GM18526 (cell line): ENCODE results near the gene CEACAM6.

Source experiments
- POLR2A ChIP-seq: IDR thresholded peaks from 3 replicates; pipeline ENCODE4 v1.6.1; 2011; ENCODE audit not compliant: insufficient read length; ENCODE audit errors: extremely low read depth

CEACAM6 gene

DNA sequence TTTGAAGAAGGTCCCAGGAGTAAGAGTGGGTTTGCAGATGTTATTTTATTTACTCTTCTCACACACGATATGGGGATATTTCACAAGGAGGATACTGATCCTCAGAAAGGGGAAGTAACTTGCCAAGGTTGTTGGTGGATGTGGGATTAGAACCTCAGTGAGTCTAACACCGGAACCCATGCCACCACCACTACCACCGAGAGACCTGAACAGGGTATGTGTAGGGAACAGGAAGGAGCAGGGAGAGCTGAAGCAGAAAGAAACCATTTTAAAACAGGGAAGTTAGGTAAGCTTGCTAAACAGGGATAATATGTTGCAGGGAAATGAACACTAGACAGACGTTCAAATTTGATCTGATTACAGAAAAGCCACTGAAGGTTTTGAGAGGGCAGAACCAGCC lies 29.4 kb downstream of the CEACAM6 start:
- TF ChIP-seq POLR2A: no peak

DNA sequence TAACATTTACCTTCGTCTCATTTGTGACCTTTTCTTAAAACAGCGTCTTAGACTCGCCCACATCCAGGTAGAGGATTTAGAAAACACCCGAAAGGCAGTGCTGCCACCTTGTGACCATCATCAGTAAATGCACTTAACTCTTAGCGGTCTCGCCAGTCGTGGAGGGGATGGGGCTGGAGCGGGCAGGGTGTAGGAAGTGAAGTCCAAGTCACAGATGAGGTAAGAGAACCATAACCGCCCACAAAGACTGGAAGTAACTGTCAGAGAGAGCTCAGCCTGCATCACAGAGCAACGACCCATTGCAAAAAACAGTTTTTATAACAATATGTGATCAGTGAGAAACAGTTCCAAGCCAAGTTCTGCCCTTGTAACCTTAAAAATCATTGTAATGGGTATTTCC lies 30.3 kb downstream of the CEACAM6 start:
- no peak for TF ChIP-seq POLR2A

DNA sequence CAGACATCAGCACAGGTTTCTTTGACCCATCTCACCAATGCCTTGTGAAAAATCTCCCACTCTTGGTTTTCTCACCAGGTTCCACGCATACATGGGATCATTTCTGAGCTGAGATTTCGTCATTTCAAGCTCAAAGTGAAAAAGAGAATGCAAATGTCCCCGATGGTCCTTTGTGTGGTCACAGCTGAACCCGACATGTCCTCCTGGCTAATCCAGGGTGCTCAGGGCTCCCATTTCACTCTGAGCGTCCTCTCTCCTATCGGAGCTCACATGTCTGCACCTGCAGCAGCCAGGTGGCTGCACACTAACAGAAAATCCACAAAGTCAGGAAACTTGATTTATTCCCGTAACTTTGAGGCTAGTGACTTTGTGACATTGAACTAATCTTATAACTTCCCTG lies 31.7 kb downstream of the CEACAM6 start:
- no peak for TF ChIP-seq POLR2A

DNA sequence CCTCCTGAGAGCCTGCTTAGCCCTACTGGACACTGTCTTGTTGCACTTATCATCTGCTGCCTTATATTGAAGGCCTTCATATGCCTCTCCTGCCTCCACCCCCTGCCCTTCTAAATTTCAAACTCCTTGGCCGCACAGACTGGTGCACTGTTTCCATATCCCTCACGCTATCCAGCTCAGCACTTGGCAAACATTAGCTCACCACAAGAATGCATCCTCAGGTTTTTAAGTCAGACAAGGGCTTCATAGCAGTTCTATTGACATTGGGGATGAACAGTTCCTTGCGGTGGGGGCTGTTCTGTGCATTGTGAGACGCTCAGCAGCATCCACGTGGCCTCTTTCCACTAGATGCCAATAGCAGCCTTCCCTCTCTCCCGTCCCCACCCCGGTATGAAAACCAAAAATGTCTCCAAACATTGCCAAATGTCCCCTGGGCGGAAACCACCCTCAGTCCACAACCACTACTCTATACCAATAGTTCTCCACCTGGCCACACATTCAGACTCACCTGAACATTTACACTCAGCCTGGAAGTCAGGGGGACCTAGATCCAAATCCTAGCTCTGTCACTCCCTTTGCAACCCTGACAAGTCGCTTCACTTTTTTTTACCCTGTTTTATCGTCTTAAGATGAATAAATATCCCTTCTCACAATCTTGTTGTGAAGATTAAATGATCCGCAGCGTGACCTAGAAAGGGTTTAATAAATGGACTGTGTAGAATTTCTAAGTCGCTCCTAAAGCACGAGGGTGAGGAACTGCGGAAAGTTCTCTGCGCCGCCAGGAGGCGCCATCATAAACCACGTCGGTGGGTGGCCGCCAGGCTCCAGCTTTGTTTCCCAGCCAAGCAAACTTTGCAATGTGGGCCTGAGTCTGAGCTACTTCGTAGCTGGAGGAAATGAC lies 37.4 kb downstream of the CEACAM6 start:
- no peak for TF ChIP-seq POLR2A

DNA sequence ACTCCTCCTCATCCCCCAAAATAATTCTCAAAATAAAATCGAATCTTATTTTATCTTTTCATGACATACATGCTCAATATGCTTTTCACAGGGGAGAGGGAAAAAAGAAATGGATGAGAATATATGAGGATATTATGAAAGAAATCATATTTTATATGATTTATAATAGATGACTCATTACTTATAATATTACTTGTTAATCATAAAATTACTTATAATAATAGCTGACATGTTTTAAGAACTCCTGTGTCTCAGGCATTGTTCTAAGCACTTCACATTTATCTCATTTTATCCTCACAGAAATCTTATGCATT lies 38.0 kb downstream of the CEACAM6 start:
- no peak for TF ChIP-seq POLR2A

DNA sequence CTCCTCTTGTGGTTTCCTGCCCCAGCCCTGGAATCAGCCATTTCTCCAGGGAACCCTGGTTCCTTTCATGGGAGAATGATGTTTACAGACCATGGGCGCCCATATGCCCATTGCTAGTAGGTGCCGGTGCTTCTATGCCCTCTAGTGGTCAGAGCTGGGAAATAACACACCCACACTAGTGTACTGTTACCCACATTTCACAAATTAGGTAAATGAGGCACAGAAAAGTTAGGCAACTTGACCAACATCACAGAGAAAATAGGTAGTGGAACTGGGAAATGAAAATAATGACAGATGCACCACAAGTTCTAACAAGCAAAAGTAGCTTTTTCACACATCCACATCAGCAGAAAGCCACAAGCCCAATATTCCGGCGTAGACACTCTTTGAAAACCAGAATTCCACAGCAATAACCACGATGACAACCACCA lies 39.7 kb downstream of the CEACAM6 start:
- TF ChIP-seq POLR2A: no peak

DNA sequence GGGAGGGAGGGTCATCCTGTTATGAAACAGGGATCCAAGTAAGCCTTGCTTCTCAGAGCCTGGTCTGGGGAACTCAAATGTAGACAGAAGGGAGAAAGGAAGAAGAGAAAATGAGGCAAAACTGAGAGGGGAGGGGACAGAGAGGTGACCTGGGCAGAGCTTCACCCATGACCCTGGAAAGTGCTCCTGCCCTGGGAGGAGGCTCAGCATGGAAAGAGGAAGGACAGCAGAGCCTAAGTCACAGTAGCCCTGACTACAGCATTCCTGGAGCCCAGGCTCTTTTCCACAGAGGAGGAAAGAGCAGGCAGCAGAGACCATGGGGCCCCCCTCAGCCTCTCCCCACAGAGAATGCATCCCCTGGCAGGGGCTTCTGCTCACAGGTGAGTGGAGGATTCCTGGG lies 41.0 kb downstream of the CEACAM6 start, which contains the start of gene CEACAM3:
TSS of gene CEACAM3 (plus strand) at position 226 of the 400 bp plus-strand sequence. CDS start at position 317, 91 bp downstream.
- no peak for TF ChIP-seq POLR2A

DNA sequence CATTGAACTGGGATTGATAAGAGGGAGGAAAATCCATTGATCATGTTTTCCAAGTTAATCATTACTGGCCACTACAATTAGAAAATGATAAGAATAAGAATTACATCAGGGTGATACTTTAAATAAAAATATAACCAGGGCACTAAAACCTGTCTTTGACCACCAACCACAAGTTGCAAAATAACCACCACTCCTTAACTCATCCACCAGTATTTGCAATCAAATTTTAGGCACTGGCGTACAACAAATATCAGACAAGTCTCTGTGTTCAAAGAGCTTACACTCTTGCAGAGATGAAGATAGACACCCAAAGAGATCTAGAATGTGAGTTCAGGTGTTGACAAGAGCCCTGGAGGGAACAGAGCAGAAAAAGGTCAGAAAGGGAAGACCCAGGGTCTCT lies 41.6 kb downstream of the CEACAM6 start:
- no peak for TF ChIP-seq POLR2A

DNA sequence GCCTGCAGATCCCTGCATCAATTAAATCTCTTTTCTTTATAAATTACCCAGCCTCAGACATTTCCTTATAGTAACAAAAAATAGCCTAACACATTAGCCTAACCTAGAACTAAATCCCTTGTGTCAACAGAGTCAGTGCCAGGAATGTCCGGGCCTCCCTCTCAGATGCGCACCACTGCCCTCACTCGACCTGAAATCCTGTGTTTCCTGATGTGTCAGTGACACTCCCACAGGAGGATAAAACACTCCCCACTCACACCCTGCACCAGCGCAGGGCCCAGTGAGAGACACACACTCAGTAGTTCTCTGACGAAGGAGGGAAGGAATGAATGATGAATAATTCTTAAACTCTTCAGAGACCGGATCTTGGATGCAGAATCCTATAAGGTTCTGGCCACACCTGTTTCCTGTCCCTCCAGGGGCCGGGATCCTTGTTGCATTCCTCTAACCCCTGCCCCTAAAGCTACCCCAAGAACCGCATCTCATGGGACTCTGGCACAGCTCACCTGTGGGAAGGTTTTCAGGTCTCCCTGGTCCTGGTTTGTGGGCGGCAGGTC lies 44.2 kb downstream of the CEACAM6 start:
- TF ChIP-seq POLR2A: no peak

DNA sequence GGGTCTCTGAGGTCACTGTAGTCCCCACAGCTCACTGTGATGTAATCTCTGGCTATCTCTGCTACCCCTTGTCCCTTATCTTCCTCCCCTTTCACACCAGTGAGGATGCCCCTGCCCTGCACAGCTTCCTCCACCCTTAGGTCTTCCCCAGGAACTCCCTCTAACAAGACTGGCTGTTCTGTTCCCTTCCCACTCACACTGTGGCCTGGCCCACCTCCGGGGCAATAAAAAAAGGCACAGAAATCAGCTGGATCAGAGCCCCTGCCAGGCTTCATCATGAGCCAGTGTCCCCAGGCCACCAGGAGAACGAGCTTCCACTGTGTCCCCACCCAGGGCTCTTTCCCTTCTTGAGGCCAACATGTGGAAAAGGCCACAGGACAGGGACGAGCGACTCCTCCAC lies 45.7 kb downstream of the CEACAM6 start:
- no peak for TF ChIP-seq POLR2A

DNA sequence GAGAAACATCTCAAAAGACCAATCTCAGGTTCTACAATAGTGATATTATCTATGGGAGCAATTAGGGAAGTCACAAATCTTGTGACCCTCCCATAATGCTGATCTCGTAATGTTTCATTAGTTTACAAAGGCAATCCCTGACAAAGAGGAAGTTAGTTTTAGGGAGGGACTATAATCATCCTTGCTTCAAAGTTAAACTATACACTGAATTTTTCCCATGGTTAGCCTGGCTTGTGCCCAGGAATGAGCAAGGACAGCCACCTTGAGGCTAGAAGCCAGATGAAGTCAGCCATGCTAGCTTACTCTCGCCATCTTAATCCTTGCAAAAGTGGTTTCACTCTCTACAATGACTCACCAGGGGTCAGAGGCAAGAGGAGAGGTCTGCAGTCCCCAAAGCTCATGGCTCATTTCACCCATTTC lies 46.5 kb downstream of the CEACAM6 start:
- TF ChIP-seq POLR2A: no peak

DNA sequence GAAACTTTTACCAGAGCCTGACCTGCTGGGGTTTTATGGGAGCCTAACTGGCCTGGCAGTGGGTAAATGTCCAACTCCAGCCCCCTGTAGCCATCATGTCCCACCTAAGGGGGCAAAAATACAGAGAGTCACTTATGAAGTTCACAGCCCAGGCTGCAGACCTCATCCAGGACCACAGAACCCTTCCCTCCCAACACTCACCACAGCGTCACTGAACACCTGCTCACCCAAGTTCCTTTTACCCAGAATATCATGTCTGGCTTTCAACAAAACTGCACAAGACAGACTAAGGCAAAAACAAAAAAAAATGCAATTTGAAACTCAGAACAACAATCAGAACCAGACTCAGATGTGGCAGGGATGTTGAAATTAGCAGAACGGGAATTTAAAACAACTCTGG lies 47.4 kb downstream of the CEACAM6 start:
- no peak for TF ChIP-seq POLR2A

DNA sequence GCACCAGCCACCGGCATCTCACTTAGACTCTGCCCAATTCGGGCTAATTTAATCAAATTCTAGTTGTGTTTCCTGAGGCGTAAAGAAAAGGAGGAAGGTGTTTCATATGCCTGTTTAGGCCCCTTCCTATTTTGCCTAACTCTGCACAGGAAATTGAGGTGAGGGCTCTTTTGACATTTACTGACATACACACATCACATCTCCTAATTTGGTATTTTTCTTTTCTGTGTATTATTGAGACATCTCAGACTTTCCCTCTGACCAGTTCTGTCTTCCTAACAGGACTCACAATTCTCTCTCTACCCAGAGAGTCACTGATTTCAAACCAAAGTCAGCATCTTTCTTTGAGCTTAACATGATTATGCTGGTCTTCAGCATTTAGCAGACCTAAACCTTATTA lies 49.0 kb downstream of the CEACAM6 start:
- no peak for TF ChIP-seq POLR2A

DNA sequence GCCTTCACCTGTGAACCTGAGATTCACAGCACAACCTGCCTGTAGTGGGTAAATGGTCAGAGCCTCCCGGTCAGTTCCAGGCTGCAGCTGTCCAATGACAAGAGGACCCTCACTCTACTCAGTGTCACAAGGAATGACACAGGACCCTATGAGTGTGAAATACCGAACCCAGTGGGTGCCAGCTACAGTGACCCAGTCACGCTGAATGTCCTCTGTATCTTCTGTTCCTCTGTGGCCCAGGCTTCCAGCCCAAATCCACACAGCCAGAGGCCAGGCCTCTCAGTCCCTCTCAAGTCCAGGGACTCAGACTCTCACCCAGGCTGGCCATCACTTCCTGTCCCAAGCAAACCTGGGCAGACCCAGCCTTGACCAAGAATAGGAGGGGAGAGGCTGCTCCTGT lies 51.8 kb downstream of the CEACAM6 start:
- TF ChIP-seq POLR2A: no peak

DNA sequence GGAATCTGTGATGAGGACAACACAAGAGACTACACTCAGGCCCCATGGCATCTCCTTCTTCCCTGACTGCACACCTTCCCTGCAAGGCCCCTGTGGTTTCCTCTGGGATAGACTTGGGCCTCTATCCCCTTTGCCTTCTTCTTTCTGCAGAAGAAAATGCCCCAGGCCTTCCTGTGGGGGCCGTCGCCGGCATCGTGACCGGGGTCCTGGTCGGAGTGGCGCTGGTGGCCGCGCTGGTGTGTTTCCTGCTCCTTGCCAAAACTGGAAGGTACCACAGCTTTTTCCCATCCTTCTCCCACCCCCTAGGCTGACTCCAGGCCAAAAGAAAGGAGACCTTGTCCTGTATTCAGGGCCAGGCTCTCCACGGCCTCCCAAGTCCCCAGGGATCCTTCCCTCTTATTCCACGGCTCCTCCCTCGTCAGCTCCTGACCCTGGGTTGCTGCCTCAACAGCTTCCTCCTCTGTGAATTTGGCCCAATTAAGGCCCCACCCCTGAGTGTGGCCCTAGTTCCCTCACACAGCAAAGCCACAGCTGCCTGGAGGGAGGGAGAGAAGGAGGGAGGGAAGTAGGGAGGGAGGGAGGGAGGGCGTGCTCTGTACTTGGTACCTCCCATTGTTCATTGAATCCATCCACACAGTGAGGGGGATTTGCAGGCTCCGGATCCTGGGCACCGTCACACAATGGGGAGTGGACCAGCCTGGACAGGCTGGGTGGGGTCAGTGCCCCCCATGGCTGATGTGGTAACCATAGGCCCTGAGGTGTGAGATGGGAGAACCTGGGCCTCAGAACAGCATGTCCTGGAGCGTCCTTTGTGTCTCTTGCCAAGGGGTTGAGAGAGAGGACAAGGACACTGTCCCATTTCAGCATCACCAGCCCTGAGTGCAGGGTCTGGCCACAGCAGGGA lies 53.6 kb downstream of the CEACAM6 start:
- TF ChIP-seq POLR2A: no peak

DNA sequence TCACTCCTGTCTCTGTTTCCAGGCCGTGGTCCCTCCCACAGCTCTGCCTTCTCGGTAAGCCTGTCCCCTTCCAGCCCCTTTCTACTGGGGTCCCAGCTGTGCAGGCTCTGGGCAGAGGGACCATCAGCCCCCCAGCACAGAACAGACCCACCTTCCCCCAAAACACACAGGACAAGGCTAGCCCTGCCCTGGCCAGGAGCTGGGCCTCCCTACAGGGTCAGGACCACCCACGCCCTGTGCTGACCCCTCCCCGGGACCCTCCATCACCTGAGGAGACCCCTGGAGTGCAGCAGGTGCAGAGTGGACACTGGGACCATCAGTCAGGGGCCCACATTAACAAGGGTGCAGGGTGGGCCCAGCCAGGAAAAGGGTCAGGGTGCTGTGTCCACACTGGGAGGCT lies 55.0 kb downstream of the CEACAM6 start:
- no peak for TF ChIP-seq POLR2A
